ENCODE measurements around the gene CEBPA.

The CEBPA gene

GRCh38 chr19:33264881-33265445, 37.4 kb downstream of the CEBPA start:
- no peak overlapping the region for H3K27ac ChIP-seq (ENCODE audit: low read length)

GRCh38 chr19:33263325-33264023, 38.9 kb downstream of the CEBPA start:
- H3K4me3 ChIP-seq (ENCODE audit: low read length): no peak overlapping the region
- no peaks in the 10 kb centered on the region for H3K36me3 ChIP-seq (replicated peaks; ENCODE audit: insufficient read depth, low read length)
- TF ChIP-seq CTCF (IDR thresholded peaks at IDR 0.05; ENCODE audit: low read length) (no peak), EZH2phosphoT487 (IDR thresholded peaks at IDR 0.05; ENCODE audit: low read length) (no peak), EZH2 (optimal IDR thresholded peaks at IDR 0.05; ENCODE audit: low read depth, low read length) (no peak)
- no peak overlapping the region for H3K9ac ChIP-seq (ENCODE audit: low read length)
- H4K20me1 ChIP-seq (ENCODE audit: insufficient read depth, low read length): no peaks in the 10 kb centered on the region
- H2AFZ ChIP-seq (ENCODE audit: low read length): no peak overlapping the region
- no peaks in the 10 kb centered on the region for H3K9me2 ChIP-seq (replicated peaks; ENCODE audit: insufficient read depth, low read length)
- no peak for DNase-seq
- H3K4me1 ChIP-seq (ENCODE audit: low read length): no peaks in the 10 kb centered on the region
- H3K79me2 ChIP-seq (ENCODE audit: low read length): no peaks in the 10 kb centered on the region
- no peak overlapping the region for H3K27ac ChIP-seq (ENCODE audit: low read length)
- H3K9me3 ChIP-seq (replicated peaks; ENCODE audit: insufficient read depth, low read length): no peaks in the 10 kb centered on the region
- H3K4me2 ChIP-seq (ENCODE audit: low read depth, low read length): no peak overlapping the region
- H3K27me3 ChIP-seq (replicated peaks; ENCODE audit: insufficient read depth, low read length): peaks cover 65% of the 10 kb centered on the region
- H3F3A ChIP-seq (ENCODE audit: insufficient read depth, low read length): no peaks in the 10 kb centered on the region

More at GRCh38 chr19:33264881-33265445, 37.4 kb downstream of the CEBPA start:
- Histone ChIP-seq H3K9me3 (replicated peaks; ENCODE audit: insufficient read depth, low read length) (no peaks in the 10 kb centered on the region), H3K27me3 (replicated peaks; ENCODE audit: insufficient read depth, low read length) (peaks cover 68% of the 10 kb centered on the region), H3K36me3 (replicated peaks; ENCODE audit: insufficient read depth, low read length) (no peaks in the 10 kb centered on the region), H3F3A (ENCODE audit: insufficient read depth, low read length) (no peaks in the 10 kb centered on the region), H3K4me3 (ENCODE audit: low read length) (no peak overlapping the region), H3K79me2 (ENCODE audit: low read length) (no peaks in the 10 kb centered on the region), H2AFZ (ENCODE audit: low read length) (no peak overlapping the region), H3K4me1 (ENCODE audit: low read length) (no peaks in the 10 kb centered on the region), H3K9ac (ENCODE audit: low read length) (no peak overlapping the region), H3K9me2 (replicated peaks; ENCODE audit: insufficient read depth, low read length) (no peaks in the 10 kb centered on the region), H3K4me2 (ENCODE audit: low read depth, low read length) (no peak overlapping the region), H4K20me1 (ENCODE audit: insufficient read depth, low read length) (no peaks in the 10 kb centered on the region)
- DNase-seq: no peak
- TF ChIP-seq EZH2 (optimal IDR thresholded peaks at IDR 0.05; ENCODE audit: low read depth, low read length): no peak
- no peak for TF ChIP-seq CTCF (IDR thresholded peaks at IDR 0.05; ENCODE audit: low read length)
- TF ChIP-seq EZH2phosphoT487 (IDR thresholded peaks at IDR 0.05; ENCODE audit: low read length): no peak

GRCh38 chr19:33261511-33262189, 40.7 kb downstream of the CEBPA start:
- H4K20me1 ChIP-seq (ENCODE audit: insufficient read depth, low read length): no peaks in the 10 kb centered on the region
- H3K27ac ChIP-seq (ENCODE audit: low read length): no peak overlapping the region
- H3K4me3 ChIP-seq (ENCODE audit: low read length): no peak overlapping the region
- no peaks in the 10 kb centered on the region for H3K9me3 ChIP-seq (replicated peaks; ENCODE audit: insufficient read depth, low read length)
- no peak overlapping the region for H3K4me2 ChIP-seq (ENCODE audit: low read depth, low read length)
- H3K4me1 ChIP-seq (ENCODE audit: low read length): no peaks in the 10 kb centered on the region
- no peak for DNase-seq
- no peak overlapping the region for H3K9ac ChIP-seq (ENCODE audit: low read length)
- H3K9me2 ChIP-seq (replicated peaks; ENCODE audit: insufficient read depth, low read length): no peaks in the 10 kb centered on the region
- H3K79me2 ChIP-seq (ENCODE audit: low read length): no peaks in the 10 kb centered on the region
- H2AFZ ChIP-seq (ENCODE audit: low read length): no peak overlapping the region
- H3K27me3 ChIP-seq (replicated peaks; ENCODE audit: insufficient read depth, low read length): peaks cover 53% of the 10 kb centered on the region
- no peaks in the 10 kb centered on the region for H3F3A ChIP-seq (ENCODE audit: insufficient read depth, low read length)
- TF ChIP-seq CTCF (IDR thresholded peaks at IDR 0.05; ENCODE audit: low read length) (no peak), EZH2phosphoT487 (IDR thresholded peaks at IDR 0.05; ENCODE audit: low read length) (no peak), EZH2 (optimal IDR thresholded peaks at IDR 0.05; ENCODE audit: low read depth, low read length) (no peak)
- no peaks in the 10 kb centered on the region for H3K36me3 ChIP-seq (replicated peaks; ENCODE audit: insufficient read depth, low read length)
